ENCODE results near the gene ALDH6A1.

GRCh38 chr14:74065746-74066575, 18.3 kb downstream of the ALDH6A1 start:
- TF ChIP-seq CTCF (IDR thresholded peaks at IDR 0.05; ENCODE audit: low read length): no peak
- no peak for TF ChIP-seq EZH2 (optimal IDR thresholded peaks at IDR 0.05; ENCODE audit: low read depth, low read length)

All from MM.1S (cell line).